HepG2 (cell line): Measurements from ENCODE around the gene RIPOR3.

Experiments
- HNRNPK ChIP-seq: fragments of 200-400 bp; formaldehyde crosslinking; IDR thresholded peaks from 2 replicates; pipeline ENCODE4 v1.6.1; 2018; ENCODE audit warnings: low read length, low read depth, moderate library complexity, mild to moderate bottlenecking; ENCODE audit not compliant: poor library complexity, severe bottlenecking
- ZNF83 ChIP-seq: sonication (generic); formaldehyde crosslinking; IDR thresholded peaks from 2 replicates; pipeline ENCODE4 v1.4.0; 2020; ENCODE audit warnings: missing genetic modification reagents, mild to moderate bottlenecking, borderline replicate concordance

DNA sequence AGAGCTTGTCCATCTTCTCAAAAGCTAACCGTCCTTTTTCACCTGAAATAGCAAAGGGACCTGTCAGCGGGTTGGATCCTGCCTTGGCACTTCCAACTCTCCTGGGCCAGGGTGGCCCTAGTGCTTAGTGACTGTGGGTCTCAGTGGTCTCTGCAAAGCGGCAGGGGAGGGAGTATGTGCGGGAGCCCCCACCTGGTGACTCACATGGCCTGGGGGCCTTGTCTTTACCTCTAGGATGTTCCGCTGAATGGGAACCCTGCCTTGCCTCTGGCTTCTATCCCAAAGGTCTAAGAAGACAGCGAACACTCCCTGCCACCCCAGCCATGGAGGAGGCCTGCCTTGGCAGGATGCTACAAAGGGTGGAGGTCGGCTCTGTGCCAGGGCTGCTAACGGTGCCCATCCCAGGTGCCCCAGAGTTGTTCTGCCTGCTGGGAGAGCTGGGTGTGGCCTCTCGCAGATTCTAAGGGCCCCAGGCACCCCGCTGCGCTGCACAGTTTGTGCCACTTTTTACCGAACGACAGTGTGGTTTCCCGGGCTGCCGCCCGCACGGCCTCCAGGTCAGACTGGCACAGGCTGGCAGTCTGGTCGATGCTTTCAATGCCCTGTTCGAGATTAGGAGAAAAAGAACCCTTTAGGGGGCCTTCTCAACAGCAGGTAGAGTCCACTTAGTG, 103.9 kb downstream of the RIPOR3 start:
- TF ChIP-seq ZNF83 (no peak), HNRNPK (no peak)
